Omental fat pad (tissue), 4 donors: ENCODE data around the gene PSTPIP1. TPM values are rescaled to one million over a fixed set of nuclear protein-coding genes. Genes with fewer than 3 reads are reported as not detected.

ENCODE experiments used
- ATAC-seq: fragments of 150-250 bp; one replicate; pipeline ENCODE4 v1.9.1; 2016; ENCODE audit warnings: mild to moderate bottlenecking, moderate library complexity; ENCODE audit not compliant: low FRiP score
- DNase-seq: peaks from one replicate; pipeline ENCODE4 v3.0.0-alpha.2; 2019; ENCODE audit warnings: low spot score
- total RNA-seq, 4 donors: library from RNA; depleted of rRNA; stranded (reverse); fragments of >200 nt; gene quantifications; one replicate each; pipeline ENCODE4 v1.1.0, GENCODE V29; 2016
- TF ChIP-seq, protein P1 (sequence below), 3 donors: fragments of 450-650 bp; IDR thresholded peaks; one replicate each; pipeline ENCODE4 v1.5.1; 2016 to 2017; ENCODE audit warnings: antibody characterized with exemption in 3 of 3, mild to moderate bottlenecking in 3 of 3, moderate library complexity in 2 of 3

PSTPIP1 gene
- 10 to 100 TPM in 3 of 4 donors, 1 to 10 TPM in 1; 6.3 to 38.5 (median 15.1) TPM for total RNA-seq

DNA sequence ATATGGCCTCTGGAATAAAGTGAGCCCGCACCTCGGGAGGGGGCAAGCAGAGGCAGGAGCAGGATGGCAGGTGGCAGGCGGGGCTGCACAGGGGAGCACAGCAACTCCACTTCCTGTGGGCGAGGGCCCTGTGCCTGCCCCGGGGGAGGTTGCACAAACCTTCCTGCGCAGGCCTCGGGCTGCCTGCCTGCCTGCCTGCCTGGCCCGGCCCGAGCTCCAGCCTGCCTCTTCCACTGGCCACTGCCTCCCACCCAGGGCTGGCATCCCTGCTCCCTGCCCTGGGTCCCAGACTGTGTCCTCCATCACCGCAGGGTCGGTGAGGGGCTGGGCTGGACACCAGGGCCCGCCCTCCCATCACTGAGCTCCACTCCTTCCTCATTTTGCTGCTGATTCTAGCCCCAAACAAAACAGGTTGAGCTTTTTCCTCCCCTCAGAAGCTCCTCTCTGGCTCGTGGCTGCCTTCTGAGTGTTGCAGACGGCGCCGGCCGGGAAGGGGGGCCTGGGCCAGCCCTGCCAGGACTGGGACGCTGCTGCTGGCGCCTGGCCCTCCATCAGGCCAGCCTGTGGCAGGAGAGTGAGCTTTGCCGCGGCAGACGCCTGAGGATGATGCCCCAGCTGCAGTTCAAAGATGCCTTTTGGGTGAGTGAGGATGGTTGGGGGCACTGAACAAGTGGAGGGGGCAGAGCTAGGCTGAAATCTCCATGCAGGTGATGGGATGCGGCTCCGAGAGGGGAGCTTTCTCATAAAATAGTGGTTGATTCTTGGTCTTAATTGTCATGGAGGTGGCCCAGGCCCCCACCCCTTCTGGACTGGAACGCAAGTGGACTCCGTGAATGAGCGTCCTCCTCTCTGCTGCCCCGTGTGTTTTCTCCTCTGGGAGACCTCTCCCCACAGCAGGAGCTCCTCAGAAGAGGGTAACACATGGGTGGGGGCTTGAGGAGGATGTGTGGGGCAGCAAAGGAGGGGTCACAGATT is at the start of gene PSTPIP1:
PSTPIP1 (plus strand) TSS at position 156 of the 975 bp plus-strand sequence; CDS start at position 604, 448 bp downstream.
- ATAC-seq (peak; percentile 9), DNase-seq (no peak)
- TF ChIP-seq, protein P1, sequence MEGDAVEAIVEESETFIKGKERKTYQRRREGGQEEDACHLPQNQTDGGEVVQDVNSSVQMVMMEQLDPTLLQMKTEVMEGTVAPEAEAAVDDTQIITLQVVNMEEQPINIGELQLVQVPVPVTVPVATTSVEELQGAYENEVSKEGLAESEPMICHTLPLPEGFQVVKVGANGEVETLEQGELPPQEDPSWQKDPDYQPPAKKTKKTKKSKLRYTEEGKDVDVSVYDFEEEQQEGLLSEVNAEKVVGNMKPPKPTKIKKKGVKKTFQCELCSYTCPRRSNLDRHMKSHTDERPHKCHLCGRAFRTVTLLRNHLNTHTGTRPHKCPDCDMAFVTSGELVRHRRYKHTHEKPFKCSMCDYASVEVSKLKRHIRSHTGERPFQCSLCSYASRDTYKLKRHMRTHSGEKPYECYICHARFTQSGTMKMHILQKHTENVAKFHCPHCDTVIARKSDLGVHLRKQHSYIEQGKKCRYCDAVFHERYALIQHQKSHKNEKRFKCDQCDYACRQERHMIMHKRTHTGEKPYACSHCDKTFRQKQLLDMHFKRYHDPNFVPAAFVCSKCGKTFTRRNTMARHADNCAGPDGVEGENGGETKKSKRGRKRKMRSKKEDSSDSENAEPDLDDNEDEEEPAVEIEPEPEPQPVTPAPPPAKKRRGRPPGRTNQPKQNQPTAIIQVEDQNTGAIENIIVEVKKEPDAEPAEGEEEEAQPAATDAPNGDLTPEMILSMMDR (IDR thresholded peaks at IDR 0.05), result no peak

GRCh38 chr15:76945494-76946093 is 49.3 kb upstream of the PSTPIP1 start:
- TF ChIP-seq, protein P1 (IDR thresholded peaks at IDR 0.05), result no peak
- ATAC-seq (no peak), DNase-seq (no peak)

DNA sequence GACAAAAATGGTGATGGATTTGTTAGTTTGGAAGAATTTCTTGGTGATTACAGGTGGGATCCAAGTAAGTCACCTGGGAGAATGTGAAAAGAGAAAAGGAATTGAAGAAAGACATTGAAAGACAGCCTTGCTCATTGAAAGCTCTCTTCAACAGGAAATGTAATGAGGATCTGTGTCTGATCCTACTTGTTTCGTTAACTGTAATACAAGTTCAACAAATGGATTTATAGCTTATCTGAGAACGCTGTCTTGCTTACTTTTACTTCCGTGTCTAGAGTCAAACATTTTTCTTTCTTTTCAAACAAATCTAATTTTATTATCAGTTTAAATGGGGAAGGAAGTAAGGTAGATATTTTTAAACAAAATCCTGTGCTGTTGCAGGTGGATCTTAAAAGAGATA is 47.5 kb upstream of the PSTPIP1 start:
- TF ChIP-seq, protein P1 (IDR thresholded peaks at IDR 0.05), result no peak
- ATAC-seq, result no peak
- DNase-seq, result no peak

DNA sequence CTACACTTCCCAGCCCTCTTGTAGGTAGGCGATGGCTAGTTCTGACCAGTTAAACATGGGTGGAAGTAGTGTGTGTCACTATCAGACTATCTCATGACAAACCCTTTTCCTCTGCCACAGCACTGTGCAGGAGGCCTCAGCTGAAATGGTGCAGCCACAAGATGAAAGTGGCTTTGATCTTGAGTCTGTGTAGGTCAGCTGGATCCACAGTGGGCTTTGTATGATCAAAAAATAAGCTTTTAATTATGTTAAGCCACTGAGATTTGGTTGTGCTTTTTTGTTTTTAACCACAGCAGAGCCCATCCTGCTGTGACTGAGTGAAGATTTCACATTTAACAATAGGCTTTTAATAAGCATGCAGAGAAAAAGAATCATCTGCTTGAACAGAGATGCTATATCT is 43.7 kb upstream of the PSTPIP1 start:
- no peak for ATAC-seq
- no peak for DNase-seq
- TF ChIP-seq, protein P1 (IDR thresholded peaks at IDR 0.05), result no peak

- TF ChIP-seq, protein P1 (IDR thresholded peaks at IDR 0.05), result no peak
- no peak for ATAC-seq
- no peak for DNase-seq
Observed at GRCh38 chr15:76953913-76954312, 41.0 kb upstream of the PSTPIP1 start.

- TF ChIP-seq, protein P1 (IDR thresholded peaks at IDR 0.05), result no peak
- no peak for ATAC-seq
- DNase-seq, result no peak
Observed at GRCh38 chr15:76954744-76955143, 40.2 kb upstream of the PSTPIP1 start.
